A673 (cell line): ENCODE data around the gene TNFRSF18. TPM values are rescaled to one million over a fixed set of nuclear protein-coding genes. Genes with fewer than 3 reads are reported as not detected.

Experiments used
- BruUV-seq: library from RNA; stranded (reverse); fragments of 400-500 nt; replicated peaks from 2 replicates; lab custom pipeline; 2021; lab: Mats Ljungman, UMichigan
- CTCF ChIA-PET: fragments of 300-600 bp; sonication (Branson Sonifier 250); formaldehyde crosslinking; loops from one replicate; lab custom pipeline; 2022; ENCODE audit warnings: antibody characterized with exemption; lab: Charles Lee
- POLR2A ChIA-PET: fragments of 300-600 bp; sonication (Branson Sonifier 250); formaldehyde crosslinking; loops from one replicate; lab custom pipeline; 2022; ENCODE audit warnings: antibody characterized with exemption; ENCODE audit not compliant: low non-redundant PET; lab: Charles Lee
- DNase-seq: peaks from one replicate; pipeline ENCODE4 v3.0.0-alpha.2; 2015; ENCODE audit warnings: low spot score
- H3K27ac ChIP-seq: fragments of 200-600 bp; sonication (generic); 2 replicates; pipeline ENCODE4 v1.5.1; 2016; ENCODE audit warnings: mixed run types, low read depth, mild to moderate bottlenecking, mixed read lengths, antibody characterized with exemption, low read length; ENCODE audit not compliant: poor library complexity, severe bottlenecking
- H3K27me3 ChIP-seq: fragments of 200-600 bp; sonication (generic); replicated peaks from 2 replicates; pipeline ENCODE4 v1.6.1; 2017; ENCODE audit warnings: mixed run types, low read depth, mild to moderate bottlenecking, mixed read lengths, antibody characterized with exemption, low read length; ENCODE audit not compliant: insufficient read depth, poor library complexity
- H3K36me3 ChIP-seq: fragments of 200-600 bp; sonication (generic); 2 replicates; pipeline ENCODE4 v1.6.1; 2016; ENCODE audit warnings: mixed run types, mild to moderate bottlenecking, mixed read lengths, antibody characterized with exemption, low read length; ENCODE audit not compliant: insufficient read depth, poor library complexity, severe bottlenecking
- H3K4me1 ChIP-seq: fragments of 200-600 bp; sonication (generic); 2 replicates; pipeline ENCODE4 v1.6.1; 2017; ENCODE audit warnings: mixed run types, mild to moderate bottlenecking, mixed read lengths, antibody characterized with exemption, low read length; ENCODE audit not compliant: insufficient read depth, poor library complexity, severe bottlenecking
- H3K4me3 ChIP-seq: fragments of 200-600 bp; sonication (generic); 2 replicates; pipeline ENCODE4 v1.5.1; 2016; ENCODE audit warnings: low read depth, mixed run types, mild to moderate bottlenecking, mixed read lengths, low read length; ENCODE audit not compliant: poor library complexity, severe bottlenecking
- H3K9me3 ChIP-seq: fragments of 200-600 bp; sonication (generic); 2 replicates; pipeline ENCODE4 v1.6.1; 2016; ENCODE audit warnings: mixed run types, low read depth, mild to moderate bottlenecking, mixed read lengths, antibody characterized with exemption, low read length; ENCODE audit not compliant: poor library complexity, severe bottlenecking
- CTCF ChIP-seq: fragments of 300-800, 200-600 bp; sonication (generic); conservative IDR thresholded peaks from 2 replicates; pipeline ENCODE4 v1.5.1; 2017; ENCODE audit warnings: low read depth, mild to moderate bottlenecking, antibody characterized with exemption, low read length, moderate library complexity, mixed read lengths
- EZH2 ChIP-seq: fragments of 200-600 bp; sonication (generic); IDR thresholded peaks from 2 replicates; pipeline ENCODE4 v1.6.1; 2017; ENCODE audit warnings: borderline replicate concordance, low read depth, mild to moderate bottlenecking, mixed read lengths, antibody characterized with exemption, low read length; ENCODE audit not compliant: poor library complexity, severe bottlenecking
- intact Hi-C: fragments of 100-400 bp; cut with micrococcal nuclease; formaldehyde crosslinking; loops from one replicate; pipeline ENCODE4 v1.10.0; 2022; ENCODE audit not compliant: unreplicated experiment
- total RNA-seq: library from RNA; stranded (reverse); gene quantifications from 2 replicates; pipeline ENCODE4 v1.2.3, GENCODE V29; 2021

The TNFRSF18 gene
- total RNA-seq, 1 experiment from 2014 or later = 0.77 TPM

- no peak for DNase-seq
- ChIA-PET POLR2A (no interaction called here), CTCF (no interaction called here)
- Histone ChIP-seq H3K9me3 (no peaks in the 10 kb centered on the region), H3K27ac (no peak overlapping the region), H3K36me3 (peaks cover 20% of the 10 kb centered on the region), H3K27me3 (no peaks in the 10 kb centered on the region), H3K4me3 (no peak overlapping the region), H3K4me1 (peaks cover 18% of the 10 kb centered on the region)
- BruUV-seq = no TSS peak
- intact Hi-C loops = loop anchor here (5.0 kb wide), 1 partner anchor 44 kb away; the partner anchor contains the start of gene TTLL10
- TF ChIP-seq CTCF (no peak), EZH2 (no peak)
These were observed 9.7 kb upstream of the TNFRSF18 start for GRCh38 chr1:1215881-1216605.

GRCh38 chr1:1215080-1215676, 8.8 kb upstream of the TNFRSF18 start:
- H3K27ac ChIP-seq = no peak overlapping the region
- ChIA-PET POLR2A (no interaction called here), CTCF (no interaction called here)
- intact Hi-C loops = loop anchor here (5.0 kb wide), 1 partner anchor 43 kb away; the partner anchor contains the start of gene TTLL10
- peaks cover 18% of the 10 kb centered on the region for H3K4me1 ChIP-seq
- H3K9me3 ChIP-seq = no peaks in the 10 kb centered on the region
- no peak for DNase-seq
- no TSS peak for BruUV-seq
- no peaks in the 10 kb centered on the region for H3K27me3 ChIP-seq
- no peak overlapping the region for H3K4me3 ChIP-seq
- no peak for TF ChIP-seq CTCF
- no peak for TF ChIP-seq EZH2
- H3K36me3 ChIP-seq = peaks cover 20% of the 10 kb centered on the region

GRCh38 chr1:1213345-1214265, 7.2 kb upstream of the TNFRSF18 start, which contains the start of gene TNFRSF4:
TNFRSF4 (minus strand) TSS chr1:1214153; CDS start chr1:1214127, 26 bp downstream.
- Histone ChIP-seq H3K36me3 (peaks cover 14% of the 10 kb centered on the region), H3K27me3 (no peaks in the 10 kb centered on the region), H3K9me3 (no peaks in the 10 kb centered on the region), H3K27ac (no peak within 1 kb of the TSS), H3K4me3 (no peak within 1 kb of the TSS), H3K4me1 (peaks cover 18% of the 10 kb centered on the region)
- DNase-seq = no peak
- no TSS peak for BruUV-seq
- intact Hi-C loops = no loop called here
- CTCF ChIA-PET = no interaction called here
- POLR2A ChIA-PET = no interaction called here
- TF ChIP-seq EZH2 (no peak), CTCF (no peak)
